Left forelimb (tissue), 1 donor: Measurements from ENCODE around the gene GLIS2.

ENCODE experiments used
- DNase-seq: peaks from one replicate; pipeline ENCODE4 v3.0.0-alpha.2; 2018; ENCODE audit warnings: low spot score

Gene GLIS2

DNA sequence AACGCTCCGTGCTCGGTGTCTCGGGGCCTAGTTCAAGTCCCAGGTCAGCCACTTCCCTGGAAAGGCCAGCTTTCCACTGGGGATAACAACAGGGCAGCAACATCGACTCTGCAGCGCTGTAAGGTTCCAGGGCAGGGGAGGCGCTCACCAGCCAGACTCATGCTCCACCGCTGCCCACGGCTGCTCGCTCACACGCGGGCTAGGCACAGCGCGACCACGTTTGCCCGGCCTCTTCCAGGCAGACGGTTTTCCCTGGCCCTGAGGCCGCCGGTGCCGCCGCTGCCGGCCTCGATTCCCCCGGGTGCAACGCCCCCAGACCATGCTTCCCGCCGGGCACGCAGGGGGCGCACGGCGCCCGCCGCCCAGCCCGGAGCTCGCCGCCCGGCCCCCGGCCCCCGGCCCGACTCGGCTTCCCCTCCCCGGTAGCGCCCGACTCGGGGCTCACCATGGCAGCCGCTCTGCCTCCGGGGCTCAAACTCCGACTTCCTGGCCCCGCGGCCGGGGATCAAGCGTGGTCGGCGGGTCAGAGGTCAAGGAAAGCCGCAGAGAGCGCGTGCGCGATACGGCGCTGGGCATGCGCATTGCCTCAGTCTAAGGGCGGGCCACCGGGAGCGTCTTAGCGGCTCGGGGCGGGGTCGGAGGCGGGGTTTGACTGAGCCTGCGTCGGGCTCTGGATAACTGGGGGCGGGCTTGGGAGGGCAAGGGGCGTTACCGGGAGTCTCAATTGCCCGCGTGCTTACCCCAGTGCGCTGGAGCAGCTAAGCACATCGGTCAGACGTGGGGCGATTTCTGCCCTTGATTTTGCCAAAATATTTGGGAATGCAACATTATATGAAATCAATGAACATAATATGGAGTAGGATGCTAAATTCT lies 35.2 kb downstream of the GLIS2 start, which contains the start of gene PAM16:
Gene PAM16, minus strand, starts transcription at position 535 of the 873 bp plus-strand sequence. Its CDS starts 87 bp downstream, at position 448.
- DNase-seq: peak; percentile 97

DNA sequence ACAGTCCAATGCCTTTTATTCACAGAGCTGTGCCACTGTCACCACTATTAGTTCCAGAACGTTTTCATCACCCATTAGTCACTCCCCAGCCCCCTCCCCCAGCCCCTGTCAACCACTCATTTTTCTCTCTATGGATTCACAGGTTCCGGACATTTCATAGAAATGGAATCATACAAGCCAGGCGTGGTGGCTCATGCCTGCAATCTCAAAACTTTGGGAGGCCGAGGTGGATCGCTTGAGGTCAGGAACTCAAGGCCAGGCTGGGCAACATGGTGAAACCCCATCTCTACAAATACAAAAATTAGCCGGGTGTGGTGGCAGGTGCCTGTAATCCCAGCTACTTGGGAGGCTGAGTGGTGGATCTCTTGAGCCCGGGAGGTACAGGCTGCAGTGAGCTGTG lies 36.0 kb downstream of the GLIS2 start:
- no peak for DNase-seq

DNA sequence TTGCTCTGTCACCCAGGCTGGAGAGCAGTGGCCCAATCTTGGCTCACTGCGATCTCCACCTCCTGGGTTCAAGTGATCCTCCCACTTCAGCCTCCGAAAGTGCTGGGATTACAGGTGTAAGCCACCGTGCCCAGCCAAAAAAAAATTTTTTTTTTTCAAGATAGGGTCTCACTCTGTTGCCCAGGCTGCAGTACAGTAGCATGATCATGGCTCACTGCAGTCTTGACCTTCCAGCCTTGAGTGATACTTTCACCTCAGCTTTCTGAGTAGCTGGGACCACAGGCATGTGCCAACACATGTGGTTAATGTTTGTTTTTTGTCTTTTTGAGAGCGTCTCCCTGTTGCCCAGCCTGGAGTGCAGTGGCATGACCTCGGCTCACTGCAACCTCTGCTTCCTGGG lies 37.0 kb downstream of the GLIS2 start:
- no peak for DNase-seq

DNA sequence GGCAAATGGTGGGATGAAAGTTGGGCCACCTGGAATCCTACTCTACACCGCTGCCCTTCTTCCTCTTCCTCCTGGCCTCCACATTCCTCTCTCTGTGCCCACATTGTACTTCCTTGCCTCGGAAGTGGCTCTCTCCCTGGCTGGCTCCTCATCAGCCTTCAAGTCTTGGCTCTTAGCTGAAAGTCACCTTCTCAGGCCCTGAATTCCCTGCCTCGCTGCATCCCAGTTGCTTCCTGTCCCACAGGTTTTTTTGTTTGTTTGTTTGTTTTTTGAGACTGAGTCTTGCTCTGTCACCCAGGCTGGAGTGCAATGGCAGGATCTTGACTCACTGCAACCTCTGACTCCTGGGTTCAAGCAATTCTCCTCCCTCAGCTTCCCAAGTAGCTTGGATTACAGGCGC lies 37.8 kb downstream of the GLIS2 start:
- DNase-seq: no peak

DNA sequence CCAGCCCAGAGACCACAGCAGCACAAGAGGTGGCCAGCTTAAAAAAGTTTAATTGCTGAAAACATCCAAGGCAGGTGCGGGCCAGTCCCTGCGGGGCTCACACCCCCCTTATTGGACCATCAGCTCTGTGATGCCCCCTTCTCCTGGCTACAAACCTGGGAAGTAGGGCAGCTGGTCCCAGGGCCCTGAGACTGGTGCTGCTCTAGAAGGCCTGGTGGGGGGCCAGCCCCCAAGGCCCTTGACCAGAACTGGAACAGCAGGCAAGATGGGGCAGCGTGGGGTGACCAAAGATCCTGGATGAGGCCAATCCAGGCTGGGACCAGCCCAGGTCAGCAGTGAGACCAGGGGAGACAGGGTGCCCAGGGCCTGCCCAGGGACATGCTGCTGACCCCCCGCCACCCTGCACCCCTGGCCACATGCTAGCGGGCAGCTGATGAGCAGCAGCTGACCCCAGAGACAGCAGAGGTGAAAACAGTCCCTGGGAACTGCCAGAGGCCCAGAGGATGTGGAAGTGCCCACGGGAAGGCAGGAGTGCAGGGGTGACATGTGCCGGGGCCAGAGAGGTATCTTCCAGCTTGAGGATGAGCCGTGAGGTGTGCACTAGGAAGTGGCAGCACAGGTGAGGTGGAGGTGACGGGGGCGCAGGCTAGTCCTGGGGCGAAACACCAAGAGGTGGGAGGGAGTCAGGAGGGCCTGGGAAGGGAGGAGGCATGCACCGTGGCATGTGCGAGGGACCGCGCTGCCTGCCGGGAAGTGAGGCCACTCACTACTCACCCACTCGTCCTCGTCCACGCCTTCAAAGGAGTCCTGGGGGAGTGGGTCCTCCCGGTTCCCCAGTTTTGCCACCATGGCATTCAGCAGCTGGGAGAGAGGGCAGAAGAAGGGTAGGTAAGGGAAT lies 38.9 kb downstream of the GLIS2 start:
- no peak for DNase-seq

DNA sequence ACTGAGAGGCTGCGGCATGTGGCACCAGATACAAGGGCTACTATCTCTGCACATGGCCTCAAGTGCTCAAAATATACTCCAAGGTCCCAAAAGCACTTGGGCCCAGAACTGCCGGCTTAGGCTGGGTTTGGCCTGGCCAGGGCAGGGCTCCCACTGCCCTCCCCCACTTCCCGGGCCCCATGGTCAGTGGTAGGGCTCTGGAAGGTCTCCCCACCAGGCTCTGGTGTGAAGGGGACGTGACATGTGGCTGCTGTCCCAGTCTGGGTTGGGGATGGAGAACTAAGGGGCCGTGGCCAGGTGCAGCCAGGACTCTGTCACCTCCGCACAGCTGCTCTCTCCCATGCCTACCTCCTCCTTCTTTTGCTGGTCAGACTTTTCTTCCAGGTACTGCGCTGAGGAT lies 41.0 kb downstream of the GLIS2 start:
- no peak for DNase-seq

DNA sequence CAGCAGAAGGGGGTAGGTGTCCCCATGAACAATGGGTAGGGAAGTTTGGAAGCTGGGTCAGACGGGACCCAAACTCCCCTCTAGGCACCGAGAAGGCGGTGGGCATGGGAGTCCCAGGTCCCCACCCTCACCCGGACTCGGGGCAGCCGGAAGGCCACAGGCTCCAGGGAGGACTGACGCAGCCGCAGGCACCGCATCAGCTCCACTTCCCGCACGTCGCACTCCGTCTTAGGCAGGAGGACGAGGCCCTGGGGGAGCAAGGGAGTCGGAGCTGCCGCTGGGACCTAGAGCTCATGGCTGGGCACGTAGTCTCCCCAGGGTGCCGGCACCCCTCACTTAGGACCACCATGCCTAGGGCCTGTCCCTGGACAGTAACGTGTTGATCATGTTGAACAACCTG lies 42.4 kb downstream of the GLIS2 start:
- no peak for DNase-seq

DNA sequence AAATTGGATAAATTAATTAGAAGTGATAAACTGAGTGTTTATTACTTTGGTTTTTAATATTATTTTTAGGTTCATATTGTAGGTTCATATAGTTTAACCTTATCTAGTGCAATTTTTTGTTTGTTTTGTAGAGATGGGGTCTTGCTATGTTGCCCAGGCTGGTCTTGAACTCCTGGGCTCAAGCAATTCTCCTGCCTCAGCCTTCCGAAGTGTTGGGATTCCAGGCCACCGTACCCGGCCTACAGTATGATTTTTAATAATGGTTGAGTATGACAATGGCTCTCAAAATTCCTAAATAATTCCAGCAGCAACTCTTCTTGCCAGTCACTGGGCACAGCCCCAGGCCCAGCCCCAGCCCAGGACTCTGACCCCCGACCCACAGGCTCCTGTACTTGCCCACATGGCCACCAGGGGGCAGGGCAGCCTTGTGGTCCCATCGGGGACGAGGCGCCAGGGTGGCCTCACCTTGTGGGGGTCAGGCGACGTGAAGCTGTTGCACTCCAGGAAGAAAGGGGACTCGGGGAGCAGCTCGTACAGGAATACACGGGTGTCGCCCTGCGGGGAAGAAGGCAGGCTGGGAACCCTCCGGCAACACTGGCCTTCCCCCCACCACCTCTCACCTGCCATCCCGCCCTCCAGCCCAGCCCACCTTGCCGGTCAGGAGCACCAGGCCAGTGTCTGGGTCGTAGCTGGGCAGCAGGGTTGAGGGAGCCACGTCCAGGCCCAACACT lies 43.1 kb downstream of the GLIS2 start:
- no peak for DNase-seq

DNA sequence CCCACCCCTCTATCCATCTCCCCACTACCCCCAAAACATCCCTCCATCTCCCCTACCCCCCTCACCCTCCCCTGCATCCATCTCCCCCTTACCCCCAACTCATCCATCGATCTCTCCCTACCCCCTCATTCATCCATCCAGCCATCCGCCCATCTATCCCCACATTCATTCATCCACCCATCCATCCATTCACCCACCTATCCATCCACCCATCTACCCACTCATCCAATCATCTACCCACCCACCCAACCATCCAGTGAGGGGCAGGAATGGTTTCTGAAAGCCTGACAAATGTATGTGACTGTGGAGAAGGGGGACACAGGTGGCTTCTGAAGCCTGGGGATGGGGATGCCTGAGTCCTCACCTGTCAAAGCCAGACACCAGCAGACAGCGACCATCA lies 44.0 kb downstream of the GLIS2 start:
- no peak for DNase-seq

DNA sequence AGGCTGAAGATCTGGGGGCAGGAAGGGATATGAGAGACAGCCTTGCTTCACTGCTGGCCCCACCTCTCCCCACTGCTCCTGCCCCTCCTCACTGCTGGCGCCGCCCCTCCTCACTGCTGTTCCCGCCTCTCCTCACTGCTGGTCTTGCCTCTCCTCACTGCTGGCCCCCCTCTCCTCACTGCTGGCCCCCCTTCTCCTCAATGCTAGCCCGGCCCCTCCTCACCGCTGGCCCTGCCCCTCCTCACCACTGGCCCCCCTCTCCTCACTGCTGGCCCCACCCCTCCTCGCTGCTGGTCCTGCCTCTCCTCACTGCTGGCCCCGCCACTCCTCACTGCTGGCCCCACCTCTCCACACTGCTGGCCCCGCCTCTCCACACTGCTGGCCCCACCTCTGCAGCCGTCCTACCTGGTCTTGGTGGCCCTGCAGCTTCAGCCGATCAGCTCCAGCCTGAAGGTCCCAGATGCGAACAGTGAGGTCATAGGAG lies 44.7 kb downstream of the GLIS2 start:
- DNase-seq: no peak

DNA sequence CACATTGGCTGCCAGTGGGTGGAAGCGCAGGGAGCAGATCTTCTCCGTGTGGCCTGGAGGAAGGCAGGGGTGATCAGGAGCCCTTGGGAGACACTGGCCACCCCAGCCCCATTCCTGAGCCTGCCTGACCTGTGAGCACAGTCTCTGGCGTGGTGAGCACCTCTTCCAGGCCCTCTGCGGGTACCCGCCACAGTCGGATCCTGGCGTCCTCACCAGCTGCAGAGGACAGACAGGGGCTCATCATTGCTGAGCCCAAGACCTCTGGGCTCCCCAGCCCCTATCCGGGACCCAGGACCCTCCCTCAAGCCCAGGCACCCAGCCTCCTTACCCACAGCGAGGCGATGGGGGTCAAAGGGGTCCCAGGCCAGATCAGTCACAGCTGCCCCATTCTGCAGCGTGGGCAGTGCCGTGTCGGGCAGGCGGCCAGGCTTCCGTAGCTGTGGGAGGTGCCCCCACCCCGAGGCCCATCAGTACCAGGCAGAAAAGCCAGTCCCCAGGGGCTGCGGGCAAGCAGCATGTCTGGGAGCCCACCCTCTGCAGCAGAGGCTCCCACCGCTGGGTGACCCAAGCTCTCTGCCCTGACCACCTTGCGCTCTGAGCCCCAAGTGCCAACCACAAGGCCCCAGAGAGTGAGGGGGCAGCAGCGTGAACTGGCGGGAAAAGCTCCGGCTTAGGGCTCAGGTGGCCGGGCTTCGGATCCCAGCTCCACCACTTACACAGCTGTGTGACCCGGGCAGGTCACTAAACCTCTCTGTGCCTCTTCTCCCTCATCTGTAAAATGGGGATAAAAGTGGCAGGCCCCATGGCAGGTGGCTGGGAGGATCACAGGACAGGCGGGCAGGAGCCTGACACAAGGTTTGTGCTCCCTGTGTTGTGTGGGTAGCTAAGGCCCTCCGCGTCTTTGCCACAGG lies 45.4 kb downstream of the GLIS2 start:
- DNase-seq: no peak

DNA sequence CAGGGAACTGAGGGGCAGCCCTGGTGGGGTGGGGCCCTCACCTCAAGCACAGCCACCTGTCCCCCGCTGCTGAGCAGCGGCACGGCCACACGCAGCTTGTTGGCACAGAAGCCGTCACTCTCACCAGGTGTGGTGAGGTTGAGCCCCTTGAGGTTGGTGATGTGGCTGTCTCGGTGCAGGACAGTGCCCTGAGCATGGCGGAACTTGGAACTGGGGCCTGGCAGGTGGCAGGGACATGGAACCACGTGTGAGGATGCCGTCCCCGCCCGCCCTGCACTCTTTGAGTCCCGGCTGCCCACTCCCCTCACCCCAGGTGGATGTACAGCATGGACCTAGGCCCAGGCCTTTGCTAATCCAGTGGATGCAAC lies 46.1 kb downstream of the GLIS2 start:
- no peak for DNase-seq

DNA sequence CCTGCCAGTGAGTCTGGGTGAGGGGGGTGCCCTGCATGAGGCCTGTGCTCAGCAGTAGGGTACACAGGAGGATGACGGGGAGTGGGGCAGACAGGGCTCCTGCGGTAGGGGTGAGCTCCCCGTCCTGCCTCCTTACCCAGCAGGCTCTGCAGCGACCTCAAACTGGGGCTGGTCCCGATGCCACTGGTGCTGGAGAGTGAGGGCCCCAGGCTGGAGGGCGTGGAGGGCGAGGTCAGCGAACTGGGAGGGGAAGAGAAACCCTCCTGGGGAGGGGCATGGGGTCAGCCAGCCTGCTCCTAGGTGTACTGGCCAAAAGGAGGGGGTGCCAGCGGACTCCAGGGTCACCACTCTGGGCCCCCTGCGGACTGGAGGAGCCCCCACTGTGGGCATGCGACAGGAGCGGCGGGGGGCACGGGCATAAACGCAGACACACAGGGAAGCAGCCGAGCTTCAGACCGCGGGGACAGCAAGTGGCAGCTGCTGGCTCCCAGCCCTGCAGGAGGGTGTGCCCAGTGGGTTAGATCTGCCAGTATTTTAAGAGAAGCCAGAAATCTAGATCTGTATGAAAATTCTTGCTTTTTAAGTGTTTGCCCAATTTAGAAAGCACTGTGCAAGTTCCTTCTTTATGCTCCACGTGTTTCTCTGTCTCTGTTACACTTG lies 46.7 kb downstream of the GLIS2 start:
- no peak for DNase-seq

DNA sequence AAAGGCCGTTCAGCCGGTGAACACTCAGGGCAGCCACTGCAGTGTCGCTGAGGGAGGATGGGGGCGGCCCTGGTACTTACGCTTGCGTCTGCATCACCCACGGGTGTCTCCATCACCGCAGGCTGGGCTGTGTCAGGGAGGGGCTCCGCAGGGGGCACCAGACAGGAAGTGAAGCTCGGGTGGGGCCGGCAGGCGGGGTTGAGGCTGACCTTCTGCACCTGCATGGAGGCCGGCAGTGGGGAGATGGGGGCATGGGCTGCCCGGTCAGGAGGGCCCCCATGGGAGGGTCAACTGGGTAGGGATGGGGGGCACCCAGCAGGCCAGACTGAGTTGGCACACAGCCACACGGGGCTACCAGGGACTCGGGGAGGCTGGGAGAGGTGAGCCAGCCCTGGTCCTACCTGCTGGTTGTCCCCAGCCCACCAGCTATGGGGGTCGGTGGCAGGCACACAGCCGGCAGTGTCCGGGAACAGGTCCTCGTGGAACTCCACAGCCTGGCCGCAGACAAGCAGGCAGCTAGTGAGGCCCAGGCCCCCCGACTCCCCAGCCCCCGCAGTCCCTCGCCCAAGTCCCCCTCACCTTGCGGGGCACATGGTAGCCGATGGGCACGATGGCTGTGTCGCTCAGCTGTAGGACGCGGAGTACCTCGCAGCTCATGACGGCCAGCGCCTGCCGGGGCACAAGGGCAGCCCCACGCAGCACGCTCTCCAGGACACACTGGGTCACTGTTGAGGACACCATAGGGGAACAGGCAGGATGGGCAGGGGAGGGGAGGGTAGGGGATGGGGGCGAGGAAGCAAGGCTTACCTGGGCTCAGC lies 48.5 kb downstream of the GLIS2 start:
- no peak for DNase-seq

DNA sequence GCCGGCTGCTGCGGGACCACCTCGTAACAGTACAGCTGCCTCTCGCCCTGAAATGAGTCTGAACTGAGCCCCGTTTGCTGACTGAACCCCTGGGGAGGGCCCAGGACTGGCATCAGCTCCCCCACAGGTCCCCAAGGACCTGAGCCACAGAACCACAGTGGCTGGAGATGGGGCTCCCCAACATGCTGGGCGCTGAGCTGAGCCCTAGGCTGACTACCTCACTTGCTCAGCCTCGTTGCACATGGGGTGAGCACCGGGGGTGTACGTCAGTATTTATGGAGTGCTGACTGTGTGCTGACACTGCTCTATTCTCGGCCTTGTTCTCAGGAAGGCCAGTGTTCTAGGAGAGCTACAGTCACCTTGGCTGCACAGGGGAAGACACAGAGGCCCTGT lies 49.1 kb downstream of the GLIS2 start:
- DNase-seq: no peak

DNA sequence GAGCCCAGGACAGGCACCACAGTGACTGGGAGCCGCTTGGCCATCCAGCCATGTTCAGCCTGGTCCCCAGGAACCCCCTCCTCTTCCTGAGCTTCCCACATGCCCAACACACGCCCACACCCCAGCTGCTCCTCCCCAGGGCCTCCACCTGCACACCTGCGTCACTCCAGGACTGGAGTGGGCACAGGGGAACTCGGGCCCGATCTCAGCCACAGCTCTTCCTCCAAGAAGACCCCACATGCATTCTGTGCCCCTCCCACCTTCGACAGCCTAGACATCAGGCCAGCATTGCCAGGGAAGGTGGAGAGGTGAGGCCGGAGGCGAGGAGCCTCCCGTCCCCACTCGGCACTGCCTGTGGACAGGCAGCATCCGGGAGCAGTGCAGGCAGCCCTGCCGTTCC lies 49.7 kb downstream of the GLIS2 start:
- DNase-seq: no peak

DNA sequence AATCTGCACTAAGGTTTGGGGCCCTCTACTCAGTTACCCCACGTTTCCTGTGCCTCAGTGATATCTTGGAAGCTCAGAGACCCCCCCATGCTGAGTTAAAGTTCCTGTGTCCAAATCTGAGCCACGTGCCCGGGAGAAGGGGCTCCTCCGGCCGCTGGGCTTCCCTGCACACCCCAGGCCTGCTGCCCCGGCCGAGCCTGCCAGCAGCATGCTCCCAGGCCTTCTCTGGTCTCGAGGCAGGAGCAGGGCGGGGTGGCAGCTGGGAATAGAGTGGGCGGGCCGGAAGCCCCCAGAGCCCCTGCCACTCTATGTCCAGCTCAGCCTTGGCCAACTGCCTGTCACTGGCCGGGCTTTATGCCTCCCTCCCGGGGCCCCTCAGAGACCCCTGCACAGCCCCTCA lies 50.1 kb downstream of the GLIS2 start:
- DNase-seq: no peak

DNA sequence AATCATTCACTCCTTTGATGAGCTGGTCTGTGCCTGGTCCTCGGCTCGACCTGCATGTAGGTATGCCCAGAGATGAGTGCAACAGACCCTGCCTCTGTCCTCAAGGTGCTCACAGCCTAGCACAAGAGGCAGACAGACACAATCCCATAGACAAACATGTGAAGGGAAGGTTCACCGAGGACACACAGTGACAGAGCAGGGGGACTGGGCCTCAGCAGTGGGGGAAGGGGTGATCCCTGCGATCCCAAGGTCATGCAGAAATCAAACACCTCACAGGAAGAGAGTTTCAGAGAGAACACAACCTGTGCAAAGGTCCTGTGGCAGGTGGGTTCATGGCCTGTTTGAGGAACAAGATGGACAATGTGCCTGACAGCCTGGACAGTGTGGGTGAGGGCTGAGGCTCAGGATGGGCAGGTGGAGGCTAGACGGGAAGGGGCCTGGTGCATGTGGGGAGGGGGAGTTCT lies 51.6 kb downstream of the GLIS2 start:
- DNase-seq: no peak

DNA sequence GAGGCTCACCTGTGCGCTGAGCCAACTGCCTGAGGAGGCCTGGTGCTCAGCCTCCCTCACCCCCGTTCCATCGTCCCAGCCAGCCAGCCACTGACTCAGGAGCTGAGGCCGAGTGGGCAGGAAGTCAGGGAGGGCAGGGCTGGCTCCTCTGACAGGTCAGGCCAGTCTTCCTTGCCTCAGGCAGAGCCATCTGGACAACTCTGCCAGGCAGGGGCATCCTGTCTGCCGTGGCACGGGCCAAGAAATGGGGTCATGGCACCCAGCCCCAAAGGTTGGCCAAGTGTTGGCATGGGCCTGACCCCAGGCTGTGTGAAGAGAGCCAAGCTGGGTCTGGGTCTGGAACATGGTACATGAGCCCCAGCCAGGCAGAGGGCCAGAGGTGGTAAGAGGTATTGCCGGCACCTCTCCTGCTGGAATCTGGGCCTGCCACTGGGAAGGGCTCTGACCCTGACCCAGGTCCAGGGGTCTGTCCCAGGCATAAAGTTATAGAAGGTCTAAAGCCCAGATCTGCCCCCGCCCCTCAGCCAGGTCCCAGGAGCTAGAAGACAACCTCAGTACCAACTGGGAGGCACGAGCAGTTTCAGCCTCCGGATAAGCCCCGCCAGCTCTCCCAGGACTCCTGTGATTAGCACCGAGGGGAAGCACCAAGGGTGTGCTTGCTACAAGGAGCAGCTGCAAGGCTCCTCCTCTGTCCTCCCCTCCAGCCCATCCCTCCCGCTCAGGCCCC lies 53.3 kb downstream of the GLIS2 start:
- no peak for DNase-seq
